HG02610 (cell line): ENCODE measurements around the gene MYO1A.
A peak's percentile ranks its signal among the peaks of the same experiment; 100 is the strongest.
"Not testable (repeated sequence)": the region's sequence is repeated elsewhere in the genome, so short reads cannot be mapped to it uniquely, and the experiment has no call there.

Experiments
- ATAC-seq: cut with Tn5 transposase; IDR thresholded peaks from one replicate; pipeline ENCODE4 v1.9.1; 2021; ENCODE audit warnings: mild to moderate bottlenecking, moderate library complexity; ENCODE audit not compliant: unreplicated experiment

MYO1A gene

GRCh38 chr12:57087691-57088353 is 37.9 kb upstream of the MYO1A start:
- peak; percentile 37 for ATAC-seq

DNA sequence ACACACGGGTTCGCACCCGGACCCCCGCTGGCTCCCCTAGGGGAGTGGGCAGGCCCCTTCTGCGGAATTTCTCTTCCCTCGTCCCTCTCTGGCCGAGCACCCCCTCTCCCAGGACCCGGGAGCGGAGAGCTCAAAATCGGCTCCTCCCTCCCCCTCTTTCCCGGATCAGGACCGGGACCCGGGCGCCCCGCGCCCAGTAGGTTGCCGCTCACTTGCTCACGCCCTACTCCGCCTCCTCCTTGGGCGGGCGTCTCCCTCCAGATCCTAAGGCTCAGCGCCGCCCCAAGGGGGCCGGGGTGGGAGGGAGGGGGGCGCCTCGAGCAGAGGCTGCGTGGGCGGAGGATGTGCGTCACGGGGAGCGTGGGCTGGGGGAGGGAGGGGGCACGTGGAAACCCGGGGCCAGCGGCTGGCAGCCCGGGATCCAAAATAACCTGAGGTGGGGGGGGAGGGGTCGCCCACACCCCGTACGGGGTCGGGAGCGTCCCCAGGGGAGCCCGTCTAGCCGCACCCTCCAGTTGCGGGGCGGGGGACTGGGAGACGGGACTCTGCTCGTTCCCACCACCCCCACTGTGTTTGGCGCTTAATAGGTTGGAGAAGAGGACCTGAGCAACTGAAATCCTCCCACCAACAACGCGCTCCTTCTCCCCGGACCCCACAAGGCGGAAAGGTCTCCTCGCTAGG is 37.2 kb upstream of the MYO1A start:
- peak; percentile 35 for ATAC-seq

- no peak for ATAC-seq
Measured at GRCh38 chr12:57086493-57087009, 36.6 kb upstream of the MYO1A start.

- no peak for ATAC-seq
Measured at GRCh38 chr12:57085999-57086492, 36.1 kb upstream of the MYO1A start.

DNA sequence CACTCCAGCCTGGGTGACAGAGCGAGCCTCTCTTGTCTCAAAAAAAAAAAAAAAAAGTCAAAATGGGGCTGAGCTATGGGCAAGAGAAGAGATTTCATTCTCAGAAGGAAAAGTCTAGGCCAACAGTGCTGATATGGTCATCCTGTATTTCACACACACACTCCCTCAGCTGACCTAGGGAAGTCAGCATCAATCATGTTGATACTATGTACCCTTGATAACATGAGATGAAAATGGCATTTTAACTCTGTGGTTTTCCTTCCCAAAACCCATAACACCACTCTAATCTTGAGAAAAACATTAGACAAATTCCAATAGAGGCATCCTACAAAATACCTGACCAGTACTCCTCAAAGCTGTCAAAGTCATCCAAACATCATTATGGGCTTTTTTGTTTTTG is 30.9 kb upstream of the MYO1A start:
- no peak for ATAC-seq

GRCh38 chr12:57079821-57080220 is 29.9 kb upstream of the MYO1A start:
- no peak for ATAC-seq

DNA sequence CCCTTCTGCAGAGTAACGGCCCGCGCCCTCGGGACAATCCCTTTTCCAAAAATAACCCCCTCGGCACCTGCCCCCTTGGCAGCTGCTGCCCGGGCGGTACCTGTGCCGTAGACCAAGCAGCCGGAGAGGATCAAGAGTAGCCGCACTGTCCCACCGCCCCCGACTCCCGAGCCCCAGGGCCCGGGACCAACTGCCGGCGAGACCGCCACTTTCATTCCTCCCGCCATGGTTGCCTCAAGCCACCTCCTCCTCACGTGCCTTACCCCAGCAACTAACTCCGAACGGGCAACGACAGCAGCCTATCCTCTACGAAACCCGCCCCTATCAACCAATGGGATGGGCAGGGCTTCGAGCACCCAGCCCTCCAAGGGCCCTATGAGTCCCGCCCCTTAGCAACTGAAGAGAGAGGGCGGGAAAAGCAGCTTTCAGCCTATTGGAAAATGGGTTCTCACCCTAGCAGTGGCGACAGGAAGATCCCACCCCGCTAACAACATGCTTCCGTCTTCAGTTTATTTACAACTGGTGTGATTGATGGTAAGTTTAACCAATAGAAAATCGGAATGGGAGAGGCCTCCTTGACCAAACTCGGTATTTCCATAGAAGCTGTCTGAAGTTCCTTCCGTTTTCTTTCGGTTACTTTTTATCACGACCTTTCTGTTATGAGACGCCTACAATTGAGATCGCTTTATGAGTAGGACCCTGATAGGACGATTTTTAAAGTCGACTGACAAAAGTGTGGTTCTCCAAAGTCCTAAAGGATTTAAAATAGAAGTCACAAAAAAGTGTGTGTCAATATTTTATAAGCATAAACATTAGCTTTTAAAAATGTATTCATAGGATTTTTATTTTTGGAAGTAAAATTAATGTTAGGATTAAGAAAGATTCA is 28.8 kb upstream of the MYO1A start, which contains the start of gene NEMP1:
Gene NEMP1, minus strand, starts transcription at position 273 of the 886 bp plus-strand sequence. Its CDS starts 46 bp downstream, at position 227.
- ATAC-seq: peak; percentile 97

GRCh38 chr12:57073566-57074450 is 23.9 kb upstream of the MYO1A start:
- not testable (repeated sequence) for ATAC-seq

DNA sequence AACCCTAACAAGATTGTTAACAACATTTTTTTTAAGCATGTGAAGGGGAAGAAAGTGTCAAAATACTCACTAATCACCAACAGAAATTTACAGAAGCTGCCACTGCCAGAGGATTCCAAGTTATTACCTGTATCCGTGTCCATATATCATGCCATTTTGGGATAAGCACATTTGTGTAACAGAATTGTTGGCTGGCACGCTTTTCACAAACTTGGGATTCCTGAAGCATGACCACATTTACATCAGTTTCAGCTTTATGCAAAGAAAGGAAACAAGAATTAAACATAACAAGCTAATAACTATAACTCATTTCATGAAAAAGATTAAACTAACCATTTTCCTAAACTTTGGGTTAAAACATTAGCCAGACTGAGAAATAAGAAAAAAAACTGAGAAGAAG is 22.7 kb upstream of the MYO1A start:
- ATAC-seq: no peak

- peak; percentile 81 for ATAC-seq
Measured at GRCh38 chr12:57069523-57069922, 19.6 kb upstream of the MYO1A start.

DNA sequence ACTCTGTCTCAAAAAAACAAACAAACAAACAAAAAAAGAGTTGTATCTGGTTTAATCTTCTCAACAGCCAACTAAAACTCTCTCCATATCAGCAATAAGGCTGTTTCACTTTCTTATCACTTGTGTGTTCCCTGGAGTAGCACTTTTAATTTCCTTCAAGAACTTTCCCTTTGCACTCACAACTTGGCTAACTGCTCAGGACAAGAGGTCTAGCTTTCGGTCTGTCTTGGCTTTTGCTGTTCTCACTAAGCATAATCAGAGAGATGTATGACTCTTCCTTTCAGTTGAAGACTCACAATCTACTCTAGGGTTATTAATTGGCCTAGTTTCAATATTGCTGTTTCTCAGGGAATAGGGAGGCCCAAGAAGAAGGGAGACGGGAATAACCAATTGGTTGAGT is 16.3 kb upstream of the MYO1A start:
- no peak for ATAC-seq

DNA sequence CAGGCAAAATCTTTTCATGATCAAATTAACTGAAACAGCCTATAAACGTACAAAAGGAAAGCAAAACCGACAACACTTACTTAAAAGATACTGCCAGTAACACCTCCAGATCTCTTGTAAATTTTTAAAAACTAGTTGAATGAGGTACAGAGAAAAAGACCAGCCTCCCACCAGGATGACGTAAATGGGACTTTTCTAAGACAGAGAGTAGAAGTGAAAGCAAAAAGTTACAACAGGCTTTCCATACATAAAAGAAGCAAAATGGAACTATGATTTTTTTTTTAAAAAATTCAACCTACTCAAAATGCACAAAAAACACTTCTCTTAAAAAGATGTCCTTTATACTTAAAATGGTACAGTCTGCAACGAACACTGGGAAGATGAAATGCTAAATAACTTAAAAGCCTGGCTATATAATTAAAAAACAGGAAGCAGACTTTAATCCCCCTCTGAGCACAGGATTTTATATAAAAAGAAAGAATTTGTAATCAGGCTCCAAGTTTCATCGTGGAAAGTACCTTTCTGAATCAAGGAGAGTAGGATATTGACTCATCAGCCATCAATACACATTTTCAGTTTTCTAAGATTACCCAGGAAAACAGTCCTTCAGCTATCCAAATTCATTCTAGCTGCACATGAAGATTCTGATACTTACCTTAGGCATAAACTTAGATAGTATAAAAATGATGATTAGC is 14.2 kb upstream of the MYO1A start:
- peak; percentile 85 for ATAC-seq

- ATAC-seq: no peak
Measured at GRCh38 chr12:57058454-57058853, 8.5 kb upstream of the MYO1A start.

DNA sequence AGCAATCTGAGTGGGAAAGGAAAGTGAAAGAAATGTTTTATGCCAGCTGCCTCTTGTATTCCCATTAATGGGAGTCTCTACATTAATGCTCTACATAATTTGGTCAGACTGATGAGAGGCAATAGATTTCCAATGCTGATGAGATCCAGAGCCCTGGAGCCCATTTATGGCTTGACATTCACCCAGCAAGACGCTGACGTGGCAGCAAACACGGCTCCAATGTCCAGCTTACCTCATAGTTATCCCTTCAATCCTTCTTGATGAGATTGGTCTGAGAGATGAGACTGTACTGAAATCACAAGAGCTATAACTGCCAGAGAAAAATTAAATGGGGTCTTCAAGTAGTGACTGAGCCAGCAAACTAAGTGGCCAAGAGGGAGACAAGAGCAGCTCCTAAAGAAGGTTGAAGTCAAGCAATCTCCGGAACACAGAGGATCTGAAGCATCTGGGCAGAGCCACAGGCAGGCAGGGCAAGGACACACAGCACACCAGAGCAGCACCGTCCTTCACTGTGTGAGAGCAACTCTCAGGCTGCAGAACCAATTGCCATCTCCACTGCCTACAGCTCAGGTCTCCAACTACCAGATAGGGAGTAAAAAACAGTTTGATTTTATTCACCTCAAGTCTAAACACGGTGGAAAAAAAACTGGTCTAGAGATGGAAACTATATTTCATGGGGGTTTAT is 7.3 kb upstream of the MYO1A start:
- no peak for ATAC-seq

DNA sequence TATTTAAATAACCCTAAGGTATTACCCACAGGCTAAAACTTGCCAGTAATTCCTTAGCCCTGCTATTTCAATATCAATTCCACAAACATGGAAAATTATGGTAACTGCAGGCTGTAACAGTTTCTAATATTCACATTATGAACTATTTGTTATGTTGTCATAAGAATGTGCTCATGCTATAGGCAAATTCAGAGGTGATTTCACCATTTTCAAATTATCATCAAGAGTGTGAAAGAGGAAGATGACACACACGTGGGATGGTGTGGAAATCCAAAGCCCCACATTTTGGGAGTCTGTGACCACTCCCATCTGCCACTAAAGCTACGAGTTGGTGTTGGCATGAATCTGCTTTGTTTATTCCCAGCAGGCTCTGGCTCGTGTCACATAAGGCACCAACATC is 5.9 kb upstream of the MYO1A start:
- ATAC-seq: no peak

DNA sequence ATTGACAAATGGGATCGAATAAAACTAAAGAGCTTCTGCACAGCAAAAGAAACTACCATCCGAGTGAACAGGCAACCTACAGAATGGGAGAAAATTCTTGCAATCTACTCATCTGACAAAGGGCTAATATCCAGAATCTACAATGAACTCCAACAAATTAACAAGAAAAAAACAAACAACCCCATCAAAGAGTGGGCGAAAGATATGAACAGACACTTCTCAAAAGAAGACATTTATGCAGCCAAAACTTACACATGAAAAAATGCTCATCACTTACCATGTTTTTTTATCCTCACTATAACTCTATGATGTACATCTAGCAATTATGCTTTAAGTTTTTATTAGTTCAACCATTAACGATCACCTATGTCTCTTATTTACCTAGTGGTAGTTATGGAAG is 4.0 kb upstream of the MYO1A start:
- ATAC-seq: not testable (repeated sequence)

DNA sequence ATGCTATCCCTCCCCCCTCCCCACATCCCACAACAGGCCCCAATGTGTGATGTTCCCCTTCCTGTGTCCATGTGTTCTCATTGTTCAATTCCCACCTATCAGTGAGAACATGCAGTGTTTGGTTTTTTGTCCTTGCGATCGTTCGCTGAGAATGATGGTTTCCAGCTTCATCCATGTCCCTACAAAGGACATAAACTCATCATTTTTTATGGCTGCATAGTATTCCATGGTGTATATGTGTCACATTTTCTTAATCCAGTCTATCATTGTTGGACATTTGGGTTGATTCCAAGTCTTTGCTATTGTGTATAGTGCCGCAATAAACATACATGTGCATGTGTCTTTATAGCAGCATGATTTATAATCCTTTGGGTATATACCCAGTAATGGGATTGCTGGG is 3.2 kb upstream of the MYO1A start:
- not testable (repeated sequence) for ATAC-seq

DNA sequence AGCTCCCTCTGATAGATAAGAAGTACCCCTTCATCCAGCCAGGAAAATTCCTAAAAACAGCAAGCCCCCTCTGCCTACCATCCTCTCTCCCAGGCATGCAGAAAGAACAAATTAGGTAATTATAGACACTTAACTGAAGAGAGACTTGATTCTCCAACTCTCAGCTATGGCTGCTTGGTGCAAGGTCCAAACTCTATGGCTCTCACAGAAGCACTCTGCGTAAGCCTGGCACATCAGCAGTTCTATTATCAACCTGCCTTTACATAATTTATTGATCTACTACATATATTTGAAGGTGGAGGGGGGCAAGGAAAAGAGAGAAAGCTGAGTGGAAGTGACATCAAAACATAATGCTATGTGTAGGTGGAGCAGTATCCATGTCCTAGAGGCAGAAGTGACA is 1.1 kb upstream of the MYO1A start:
- ATAC-seq: no peak

DNA sequence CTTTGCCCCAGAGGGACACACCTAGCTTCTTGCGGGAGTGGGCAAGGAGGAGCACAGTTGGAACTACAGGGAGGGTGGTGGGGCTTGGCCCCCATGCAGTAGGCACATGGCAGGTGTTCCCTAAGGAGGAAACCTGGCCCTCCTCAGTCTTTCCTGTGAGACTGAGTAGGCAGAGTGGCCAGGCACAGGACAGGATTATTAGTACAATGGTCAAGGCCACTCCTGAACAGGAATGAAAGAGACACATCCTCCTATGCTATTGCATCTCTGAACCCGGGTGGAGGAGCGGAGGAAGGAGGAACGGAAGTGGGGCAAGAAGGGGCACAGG is 846 bp downstream of the MYO1A start:
- ATAC-seq: no peak
